NCI-H2081 treated with DMSO at 0.1 percent for 48 hours (cell line): ENCODE measurements around the gene FANK1.
"Not testable (repeated sequence)": the region's sequence is repeated elsewhere in the genome, so short reads cannot be mapped to it uniquely, and the experiment has no call there.

Experiments
- DNase-seq: peaks from one replicate; lab custom pipeline; 2025; lab: John Stamatoyannopoulos, UW

Gene FANK1

DNA sequence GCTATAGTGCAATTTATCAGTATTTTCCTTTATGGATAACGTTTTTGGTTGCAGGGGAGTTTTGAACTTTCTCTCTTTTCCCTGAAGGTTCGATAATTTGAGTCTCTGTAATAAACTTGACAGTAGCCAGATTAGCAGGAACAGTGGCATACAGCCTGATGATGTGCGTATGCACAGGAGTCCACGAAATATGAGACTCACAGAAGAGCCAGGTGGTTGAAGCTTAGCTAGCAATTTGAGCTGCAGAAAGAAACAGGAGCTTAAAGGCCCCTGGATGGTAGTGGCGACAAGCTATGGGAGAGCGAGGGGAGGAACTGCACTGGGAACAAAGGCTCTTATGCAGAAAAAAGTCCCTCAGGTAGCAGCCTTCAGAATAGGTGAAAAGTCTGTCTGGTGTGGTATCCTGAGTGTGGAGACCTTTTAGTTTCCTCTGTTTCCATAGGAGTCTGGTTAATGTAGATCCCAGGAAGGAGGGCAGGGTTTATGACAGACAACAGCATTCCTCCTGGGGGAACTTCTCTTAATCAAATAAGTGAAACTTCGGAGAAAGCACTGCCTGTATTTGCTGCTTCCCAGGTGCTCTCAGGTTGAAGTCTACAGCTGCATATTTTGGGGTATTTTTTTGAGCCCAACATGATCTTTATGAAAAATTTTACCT lies 32.7 kb downstream of the FANK1 start:
- DNase-seq, result no peak

- DNase-seq, result no peak
Measured at GRCh38 chr10:125929618-125930017, 33.3 kb downstream of the FANK1 start.

GRCh38 chr10:125933693-125934092 lies 37.3 kb downstream of the FANK1 start:
- no peak for DNase-seq

GRCh38 chr10:125936331-125936730 lies 40.0 kb downstream of the FANK1 start:
- no peak for DNase-seq

DNA sequence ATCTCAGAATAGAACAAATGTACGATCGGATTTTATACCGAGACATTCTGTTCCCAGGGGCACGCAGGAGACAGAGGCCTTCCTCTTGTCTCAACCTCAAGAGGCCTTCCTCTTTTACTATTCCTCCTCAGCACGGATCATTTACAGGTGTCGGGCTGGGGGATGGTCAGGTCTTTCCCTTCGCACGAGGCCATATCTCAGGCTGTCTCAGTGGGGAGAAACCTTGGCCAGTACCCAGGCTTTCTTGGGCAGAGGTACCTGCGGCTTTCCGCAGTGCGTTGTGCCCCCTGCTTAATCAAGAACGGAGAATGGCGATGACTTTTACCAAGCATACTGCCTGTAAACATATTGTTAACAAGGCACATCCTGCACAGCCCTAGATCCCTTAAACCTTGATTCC lies 44.2 kb downstream of the FANK1 start:
- DNase-seq, result no peak

GRCh38 chr10:125951290-125951689 lies 54.9 kb downstream of the FANK1 start:
- DNase-seq, result no peak

DNA sequence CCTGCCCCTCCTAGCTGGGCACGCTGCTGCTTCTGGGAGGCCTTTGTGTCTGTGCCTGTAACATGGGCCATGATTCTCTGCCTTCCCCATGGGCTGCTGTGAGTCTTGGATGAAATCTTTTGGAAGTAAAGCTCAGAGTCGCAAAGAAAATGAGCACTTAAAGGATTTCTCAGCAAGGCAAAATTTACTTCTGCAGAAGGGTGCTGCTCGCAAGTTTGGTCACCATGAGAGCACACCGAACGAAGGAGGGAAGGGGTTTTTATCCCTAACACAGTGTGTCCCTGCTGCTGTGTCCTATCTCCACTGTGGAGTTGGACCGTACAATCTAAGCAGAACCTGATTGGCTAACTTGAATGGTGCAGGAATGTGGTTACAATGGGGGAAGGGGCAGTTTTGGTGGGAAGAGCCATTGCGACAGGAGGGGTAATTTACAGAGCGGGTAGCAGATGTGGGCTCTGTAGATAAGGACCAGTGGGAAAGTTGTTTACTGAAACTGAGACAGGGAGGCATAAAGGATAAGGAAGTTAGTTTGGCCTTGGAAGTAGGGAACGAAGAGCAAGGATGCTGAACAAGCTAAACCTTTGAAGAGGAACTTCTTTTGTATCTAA lies 57.5 kb downstream of the FANK1 start:
- no peak for DNase-seq

- DNase-seq, result no peak
Measured at GRCh38 chr10:125955766-125956165, 59.4 kb downstream of the FANK1 start.

GRCh38 chr10:125961743-125962142 lies 65.4 kb downstream of the FANK1 start:
- no peak for DNase-seq

- no peak for DNase-seq
Measured at GRCh38 chr10:125962200-125962599, 65.8 kb downstream of the FANK1 start.

DNA sequence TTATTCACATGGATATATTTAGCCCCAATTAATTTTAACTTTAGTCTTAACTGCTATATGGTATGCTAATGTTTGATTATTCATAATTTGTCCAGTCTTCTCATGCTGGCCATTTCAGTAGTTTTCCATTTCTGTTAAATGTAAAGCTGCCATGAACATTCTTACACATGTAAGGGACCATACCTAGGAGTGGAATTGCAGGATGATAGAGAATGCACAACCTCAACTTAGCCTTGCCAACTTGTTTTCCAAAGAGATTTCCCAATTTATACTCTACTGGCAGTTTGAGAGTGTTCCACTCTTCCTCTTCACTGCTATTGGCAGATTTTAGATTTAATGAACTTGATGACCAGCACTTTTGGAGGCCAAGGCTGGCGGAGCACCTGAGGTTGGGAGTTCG lies 68.2 kb downstream of the FANK1 start:
- DNase-seq, result no peak

DNA sequence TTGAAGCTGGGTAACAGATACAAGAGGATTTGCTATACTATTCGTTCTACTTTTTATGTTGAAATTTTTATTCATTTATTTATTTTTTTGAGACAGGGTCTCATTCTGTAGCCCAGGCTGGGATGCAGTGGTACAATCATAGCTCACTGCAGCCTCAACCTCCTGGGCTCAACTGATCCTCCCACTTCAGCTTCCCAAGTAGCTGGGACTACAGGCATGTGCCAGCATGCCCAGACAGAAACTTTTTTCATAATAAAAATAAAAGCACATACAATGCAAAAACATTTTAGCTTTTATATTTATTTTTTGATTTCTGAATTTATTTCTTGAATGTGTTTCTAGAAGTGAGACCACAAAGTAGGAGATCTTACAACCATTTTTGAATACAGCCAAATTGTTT lies 71.2 kb downstream of the FANK1 start:
- DNase-seq, result no peak

DNA sequence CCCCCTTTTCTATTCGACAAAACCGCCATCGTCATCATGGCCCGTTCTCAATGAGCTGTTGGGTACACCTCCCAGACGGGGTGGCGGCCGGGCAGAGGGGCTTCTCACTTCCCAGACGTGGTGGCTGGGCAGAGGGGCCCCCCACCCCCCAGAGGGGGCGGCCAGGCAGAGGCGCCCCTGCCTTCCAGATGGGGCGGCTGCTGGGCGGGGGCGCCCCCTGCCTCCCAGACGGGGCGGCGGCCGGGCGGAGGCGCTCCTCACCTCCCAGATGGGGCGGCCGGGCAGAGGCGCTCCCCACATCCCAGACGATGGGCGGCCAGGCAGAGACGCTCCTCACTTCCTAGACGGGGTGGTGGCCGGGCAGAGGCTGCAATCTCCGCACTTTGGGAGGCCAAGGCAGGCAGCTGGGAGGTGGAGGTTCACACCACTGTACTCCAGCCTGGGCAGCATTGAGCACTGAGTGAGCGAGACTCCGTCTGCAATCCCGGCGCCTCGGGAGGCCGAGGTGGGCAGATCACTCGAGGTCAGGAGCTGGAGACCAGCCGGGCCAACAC lies 73.8 kb downstream of the FANK1 start:
- not testable (repeated sequence) for DNase-seq

GRCh38 chr10:125976960-125977605 lies 80.7 kb downstream of the FANK1 start:
- DNase-seq, result no peak

DNA sequence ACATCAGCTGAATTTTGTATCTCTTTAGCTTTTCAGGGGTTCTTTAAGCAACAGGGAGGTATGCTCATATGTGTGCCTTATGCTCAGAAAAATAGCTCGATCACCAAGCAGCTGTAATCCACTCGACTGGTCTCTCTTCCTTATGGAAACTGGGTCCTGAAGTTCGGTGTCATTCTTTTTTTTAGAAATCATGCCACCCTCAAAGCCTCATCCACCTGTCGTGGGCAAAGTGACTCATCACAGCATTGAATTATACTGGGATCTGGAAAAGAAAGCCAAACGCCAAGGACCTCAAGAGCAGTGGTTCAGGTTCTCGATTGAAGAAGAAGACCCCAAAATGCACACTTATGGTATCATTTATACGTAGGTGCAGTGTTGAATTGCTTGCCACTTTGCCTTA lies 83.6 kb downstream of the FANK1 start:
- no peak for DNase-seq

DNA sequence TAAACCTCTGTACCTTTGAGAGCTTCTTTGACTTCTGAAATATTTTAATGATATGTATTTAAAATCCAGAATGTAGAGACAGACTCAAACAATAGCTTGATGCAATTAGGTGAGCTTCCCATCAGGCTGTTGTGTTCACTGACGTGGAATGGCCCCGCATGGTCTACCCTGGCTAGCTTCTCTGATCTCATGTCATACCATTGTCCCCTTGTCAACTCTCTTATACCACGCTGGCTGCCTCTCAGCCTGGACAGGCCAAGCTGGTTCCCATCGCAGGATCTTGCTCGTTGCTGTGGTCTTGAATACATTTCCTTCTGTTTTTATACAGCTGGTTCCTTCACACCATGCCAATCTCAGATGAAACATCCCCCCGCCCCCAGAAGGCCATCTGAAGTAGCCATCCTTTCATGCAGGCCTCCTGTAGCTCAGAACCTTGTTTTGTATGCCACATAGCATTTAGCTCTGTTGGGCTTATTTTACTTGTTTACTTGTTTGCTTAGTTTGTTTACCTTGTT lies 84.2 kb downstream of the FANK1 start:
- DNase-seq, result no peak

DNA sequence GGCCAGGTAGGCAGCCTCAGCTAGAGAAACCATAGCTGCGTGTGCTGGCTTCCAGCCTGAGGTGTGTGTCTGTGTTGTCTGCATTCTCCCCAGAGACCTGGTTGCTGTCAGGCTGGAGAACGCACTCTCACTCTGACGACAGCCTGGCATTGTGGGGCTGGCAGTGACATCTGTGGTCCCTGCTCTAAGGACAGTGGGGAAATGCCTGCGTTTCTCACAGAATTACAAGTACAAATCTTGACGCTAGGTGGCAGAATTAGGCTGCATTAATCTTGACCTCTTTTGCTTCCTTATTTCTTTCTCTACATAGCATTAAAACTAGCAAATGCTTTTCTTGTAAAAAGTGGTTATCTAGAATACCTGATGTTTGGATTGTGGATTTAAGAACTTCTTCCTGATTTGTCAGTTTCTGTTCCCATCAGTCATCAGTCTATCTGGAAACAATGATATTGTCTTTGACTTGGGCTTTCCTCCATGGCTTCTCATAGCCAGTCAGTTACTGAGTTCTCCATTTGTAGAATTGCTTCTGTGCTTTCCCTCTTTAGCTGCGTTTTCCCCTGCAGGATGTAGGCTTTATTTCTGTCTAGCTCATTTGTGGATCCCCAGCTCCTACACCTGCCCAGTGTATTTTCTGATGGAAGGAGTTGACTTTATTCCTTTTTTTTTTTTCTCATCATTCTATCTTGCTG lies 86.0 kb downstream of the FANK1 start:
- DNase-seq, result peak; percentile 4

GRCh38 chr10:125983161-125983560 lies 86.8 kb downstream of the FANK1 start:
- DNase-seq, result no peak

DNA sequence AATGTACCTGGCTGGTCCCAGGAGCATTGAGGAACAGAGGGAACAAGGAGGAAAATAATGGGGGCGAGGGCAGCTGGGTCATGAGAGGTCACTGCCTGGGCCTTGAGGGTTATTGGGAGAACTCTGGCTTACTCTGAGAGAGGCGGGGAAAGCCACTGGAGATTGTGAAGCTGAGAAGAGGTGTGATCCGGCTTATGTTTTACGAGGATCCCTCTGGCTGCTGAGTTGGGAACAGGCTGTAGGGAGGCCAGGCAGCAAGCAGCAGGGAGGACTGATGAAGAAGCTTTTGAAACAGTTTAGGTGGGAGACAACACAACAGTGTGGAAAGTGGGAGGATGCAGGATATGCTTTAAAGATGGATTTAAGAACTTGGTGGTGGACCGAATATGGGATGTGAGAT lies 87.3 kb downstream of the FANK1 start:
- DNase-seq, result no peak

- DNase-seq, result no peak
Measured at GRCh38 chr10:125984346-125984745, 88.0 kb downstream of the FANK1 start.

- DNase-seq, result no peak
Measured at GRCh38 chr10:125984865-125985495, 88.6 kb downstream of the FANK1 start.
